Measurements from ENCODE around the gene GPT2. TPM values are rescaled to one million over a fixed set of nuclear protein-coding genes. Genes with fewer than 3 reads are reported as not detected.

The GPT2 gene
- total RNA-seq, 2 donors from 2014 or later, result 49.8 to 64.6 TPM

- peak overlapping the region in 1 of 2 donors; percentile 68 for H3K27ac ChIP-seq
- no peaks in the 10 kb centered on the region for H3K9me3 ChIP-seq
- DNase-seq (ENCODE audit: low spot score), result peak; percentile 70
- intact Hi-C loops (cut with DNase I), result no loop called here
- WGBS, result 58% methylated on average over 19 of the region's 19 CpGs
- H3K4me1 ChIP-seq (replicated peaks), result peaks cover 10% of the 10 kb centered on the region
- no peaks in the 10 kb centered on the region for H3K36me3 ChIP-seq
- H3K4me3 ChIP-seq, result no peak overlapping the region
- TF ChIP-seq POLR2A (IDR thresholded peaks at IDR 0.05), result no peak
- TF ChIP-seq POLR2AphosphoS5 (IDR thresholded peaks at IDR 0.05), result peak; percentile 51
- peak in 2 of 4 experiments; percentile 19 to 34 for TF ChIP-seq CTCF (IDR thresholded peaks at IDR 0.05)
- no peaks in the 10 kb centered on the region for H3K27me3 ChIP-seq (replicated peaks; ENCODE audit: insufficient read depth)
Measured at GRCh38 chr16:46900455-46901235, 16.5 kb downstream of the GPT2 start.

- no peak for TF ChIP-seq POLR2A (IDR thresholded peaks at IDR 0.05)
- TF ChIP-seq CTCF (IDR thresholded peaks at IDR 0.05), result no peak
- TF ChIP-seq POLR2AphosphoS5 (IDR thresholded peaks at IDR 0.05), result no peak
- intact Hi-C loops (cut with DNase I), result no loop called here
- H3K27me3 ChIP-seq (replicated peaks; ENCODE audit: insufficient read depth), result no peaks in the 10 kb centered on the region
- H3K9me3 ChIP-seq, result no peaks in the 10 kb centered on the region
- peaks cover 10% of the 10 kb centered on the region for H3K4me1 ChIP-seq (replicated peaks)
- H3K27ac ChIP-seq, result peak overlapping the region in 1 of 2 donors; percentile 68
- WGBS, result 80% methylated on average over 8 of the region's 8 CpGs
- no peak for DNase-seq (ENCODE audit: low spot score)
- no peaks in the 10 kb centered on the region for H3K36me3 ChIP-seq
- H3K4me3 ChIP-seq, result no peak overlapping the region
Measured at GRCh38 chr16:46901709-46902108, 17.5 kb downstream of the GPT2 start.

GRCh38 chr16:46903255-46903905 is 19.2 kb downstream of the GPT2 start:
- 91% methylated on average over 5 of the region's 5 CpGs for WGBS
- intact Hi-C loops (cut with DNase I), result no loop called here
- Histone ChIP-seq H3K4me1 (replicated peaks) (peaks cover 15% of the 10 kb centered on the region), H3K36me3 (no peaks in the 10 kb centered on the region), H3K27ac (peak overlapping the region in 1 of 2 donors; percentile 68), H3K9me3 (no peaks in the 10 kb centered on the region), H3K4me3 (no peak overlapping the region), H3K27me3 (replicated peaks; ENCODE audit: insufficient read depth) (no peaks in the 10 kb centered on the region)
- DNase-seq (ENCODE audit: low spot score), result no peak
- no peak for TF ChIP-seq POLR2AphosphoS5 (IDR thresholded peaks at IDR 0.05)
- no peak for TF ChIP-seq CTCF (IDR thresholded peaks at IDR 0.05)

- Histone ChIP-seq H3K27me3 (replicated peaks; ENCODE audit: insufficient read depth) (no peaks in the 10 kb centered on the region), H3K4me1 (replicated peaks) (peaks cover 15% of the 10 kb centered on the region), H3K27ac (peak overlapping the region in 1 of 2 donors; percentile 68), H3K9me3 (no peaks in the 10 kb centered on the region), H3K4me3 (no peak overlapping the region), H3K36me3 (no peaks in the 10 kb centered on the region)
- TF ChIP-seq POLR2A (IDR thresholded peaks at IDR 0.05) (no peak), CTCF (IDR thresholded peaks at IDR 0.05) (no peak), POLR2AphosphoS5 (IDR thresholded peaks at IDR 0.05) (no peak)
- DNase-seq (ENCODE audit: low spot score), result no peak
- 93% methylated on average over 3 of the region's 3 CpGs for WGBS
- intact Hi-C loops (cut with DNase I), result no loop called here
Measured at GRCh38 chr16:46904471-46904870, 20.3 kb downstream of the GPT2 start.
